ENCODE results near the gene MIAT.
"Not testable (repeated sequence)": the region's sequence is repeated elsewhere in the genome, so short reads cannot be mapped to it uniquely, and the experiment has no call there.

The MIAT gene

DNA sequence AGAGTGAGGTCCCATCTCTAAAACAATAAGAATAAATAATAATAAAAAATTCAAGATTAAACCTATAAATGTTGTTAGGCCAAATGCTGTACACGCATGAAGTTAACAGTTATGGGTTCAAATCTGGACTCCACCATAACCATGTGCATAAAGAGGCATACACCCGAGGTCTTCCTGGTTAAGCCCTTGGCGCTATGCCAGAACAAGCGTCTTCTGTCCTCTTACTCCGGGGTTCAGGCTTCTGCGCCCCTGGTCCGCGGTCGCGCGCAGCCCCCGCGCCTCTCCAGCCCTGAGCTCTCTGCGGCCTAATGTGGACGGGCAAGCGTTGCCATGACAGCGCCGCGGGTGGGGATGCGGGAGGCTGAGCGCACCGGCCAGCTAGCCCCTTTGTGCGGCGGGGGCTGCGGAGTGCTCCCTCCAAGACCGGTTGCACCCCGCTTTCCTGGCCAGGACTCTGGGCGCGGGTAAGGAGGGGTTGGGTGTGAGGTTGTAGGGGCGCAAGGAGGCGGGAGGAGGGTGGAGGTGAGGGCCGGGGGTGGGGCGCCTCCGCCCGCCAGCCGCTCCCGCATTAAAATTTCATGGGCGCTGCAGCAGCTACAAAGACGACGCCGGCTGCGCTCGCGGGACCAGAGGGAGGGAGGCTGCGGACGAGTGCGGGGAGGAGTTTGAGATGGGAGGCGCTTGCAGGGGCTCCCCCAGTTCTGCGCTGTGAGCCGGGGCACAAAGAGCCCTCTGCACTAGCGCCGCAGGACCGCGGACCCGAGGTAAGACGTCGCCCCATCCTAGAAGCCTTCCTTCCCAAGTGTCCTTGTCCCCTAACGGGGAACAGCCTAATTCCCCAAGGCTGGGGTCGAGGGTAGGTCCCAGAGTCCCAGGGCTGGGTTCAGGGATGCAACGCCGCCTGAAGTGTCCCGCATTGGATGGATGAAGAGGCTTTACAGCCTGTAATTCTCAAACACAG, at the start of gene MIAT:
Gene MIAT, plus strand, starts transcription at position 698 of the 961 bp plus-strand sequence.
- DNase-seq = peak; percentile 51

DNA sequence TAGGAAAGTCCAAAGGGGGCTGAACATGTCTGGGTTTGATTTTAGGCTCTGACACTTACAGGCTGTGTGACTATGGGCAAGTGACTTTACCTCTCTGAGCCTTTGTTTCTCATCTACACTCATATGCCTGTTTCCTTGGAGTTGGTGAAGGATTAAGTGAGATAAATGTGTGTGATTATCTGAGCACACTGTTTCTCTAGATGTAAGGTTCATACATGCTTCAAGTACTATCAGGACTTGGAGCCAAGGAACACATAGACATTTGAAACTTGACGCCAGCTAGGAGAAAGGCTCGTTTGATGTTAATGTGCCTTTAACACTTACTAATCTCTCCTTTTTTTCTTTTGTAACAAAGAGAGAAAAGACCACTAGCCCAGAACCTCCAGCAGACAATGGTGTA, 49.3 kb upstream of the MIAT start:
- no peak for DNase-seq

DNA sequence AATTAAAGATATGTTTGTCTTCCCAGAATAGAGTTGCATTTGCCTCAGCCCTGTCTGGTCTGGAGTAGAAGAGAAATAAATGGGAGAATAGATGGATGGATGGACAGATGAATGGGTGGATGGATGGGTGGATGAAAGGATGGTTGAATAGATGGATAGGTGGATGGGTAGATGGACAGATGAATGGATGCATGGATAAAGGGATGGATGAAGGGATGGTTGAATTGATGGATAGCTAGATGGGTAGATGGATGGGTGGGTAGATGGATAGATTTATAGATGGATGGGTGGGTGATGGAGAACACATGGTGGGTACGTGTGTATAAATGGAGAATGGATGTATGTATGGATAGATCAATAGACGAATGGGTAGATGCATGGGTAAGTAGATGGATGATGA, 48.1 kb upstream of the MIAT start:
- DNase-seq = no peak

DNA sequence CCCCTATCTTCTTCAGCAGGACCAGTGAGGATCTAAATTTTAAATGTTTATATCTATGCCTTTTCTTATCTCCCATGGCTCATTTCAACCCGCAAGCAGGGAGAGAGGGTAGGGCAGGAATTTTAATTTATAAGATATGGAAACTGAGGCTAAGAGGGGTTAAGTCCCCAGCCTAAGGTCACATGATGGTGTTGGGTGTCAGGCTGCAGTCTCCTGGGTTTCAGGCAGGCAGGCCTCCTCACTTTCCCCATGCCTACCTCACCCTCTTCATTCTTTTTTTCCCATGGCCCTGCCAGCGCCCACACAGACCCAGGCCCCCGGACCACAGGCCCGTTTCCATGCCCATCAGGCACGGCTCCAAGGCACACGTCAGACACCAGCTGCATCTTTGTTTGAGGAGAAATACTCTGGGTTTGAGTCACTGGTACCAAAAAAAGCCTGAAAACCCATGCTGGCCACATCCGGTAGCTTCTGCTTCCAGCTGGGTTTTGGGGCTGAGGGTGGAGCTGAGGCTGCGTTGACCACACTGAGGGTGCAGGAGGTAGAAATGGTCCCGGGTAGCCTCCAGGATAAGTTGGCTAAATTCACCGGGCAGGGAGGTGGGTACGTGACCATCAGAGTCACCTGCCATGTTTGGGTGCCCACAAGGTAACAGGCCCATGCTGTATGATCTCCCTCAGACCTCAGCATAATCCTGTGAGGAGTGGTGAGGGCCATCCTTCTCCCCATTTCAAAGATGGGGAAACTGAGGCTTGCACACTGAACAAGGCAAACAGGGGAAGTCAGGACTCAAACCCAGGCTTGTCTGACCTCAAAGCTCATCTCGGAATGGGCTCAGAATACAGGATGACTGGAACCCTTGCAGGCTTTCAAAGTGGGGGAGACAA, 47.1 kb upstream of the MIAT start:
- DNase-seq = no peak

DNA sequence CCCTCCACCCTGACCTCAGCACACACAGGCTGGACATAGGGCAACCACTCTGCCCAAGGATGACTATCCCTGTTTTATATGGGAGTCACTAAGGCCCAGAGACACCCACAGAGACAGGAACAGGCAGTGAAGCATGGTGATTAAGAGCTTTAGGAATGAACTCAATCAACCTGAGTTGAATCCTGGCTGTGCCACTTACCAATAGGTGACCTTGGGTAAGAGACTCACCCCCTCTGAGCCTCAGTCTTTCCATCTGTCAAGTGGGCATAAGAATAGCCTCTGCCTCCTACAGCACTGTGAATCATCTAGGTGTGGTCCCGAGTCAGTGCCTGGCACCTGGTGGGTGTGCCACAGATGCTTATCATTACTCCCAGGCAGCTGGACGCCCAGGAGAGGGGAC, 46.4 kb upstream of the MIAT start:
- no peak for DNase-seq

DNA sequence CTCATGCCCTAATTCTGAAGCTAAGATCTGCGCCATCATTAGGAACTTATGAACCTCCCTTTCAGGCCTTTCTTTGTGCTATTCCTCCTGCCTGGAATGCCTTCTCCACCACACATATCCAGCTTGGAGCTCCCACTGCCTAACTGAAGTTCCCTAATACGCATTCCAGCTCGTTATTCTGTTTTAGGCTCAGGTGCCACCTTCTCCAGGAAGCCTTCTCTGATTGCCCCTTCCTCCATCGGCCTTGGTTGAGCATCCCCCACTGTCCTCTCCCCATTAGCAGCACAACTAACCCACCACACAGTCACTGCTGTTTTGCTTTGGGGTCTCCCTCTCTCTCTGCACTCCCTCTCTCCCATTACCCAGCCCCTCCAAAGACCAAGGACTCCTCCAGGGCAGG, 44.7 kb upstream of the MIAT start:
- no peak for DNase-seq

DNA sequence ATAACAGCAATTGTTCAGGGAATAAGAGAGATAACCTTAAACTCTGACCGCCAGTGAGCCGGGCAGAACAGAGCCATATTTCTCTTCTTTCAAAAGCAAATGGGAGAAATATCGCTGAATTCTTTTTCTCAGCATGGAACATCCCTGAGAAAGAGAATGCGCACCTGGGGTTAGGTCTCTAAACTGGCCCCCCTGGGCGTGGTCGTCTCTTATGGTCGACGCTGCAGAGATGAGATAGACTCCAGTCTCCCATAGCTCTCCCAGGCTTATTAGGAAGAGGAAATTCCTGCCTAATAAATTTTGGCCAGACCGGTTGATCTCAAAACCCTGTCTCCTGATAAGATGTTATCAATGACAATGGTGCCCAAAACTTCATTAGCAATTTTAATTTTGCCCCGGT, 43.6 kb upstream of the MIAT start:
- DNase-seq = not testable (repeated sequence)

DNA sequence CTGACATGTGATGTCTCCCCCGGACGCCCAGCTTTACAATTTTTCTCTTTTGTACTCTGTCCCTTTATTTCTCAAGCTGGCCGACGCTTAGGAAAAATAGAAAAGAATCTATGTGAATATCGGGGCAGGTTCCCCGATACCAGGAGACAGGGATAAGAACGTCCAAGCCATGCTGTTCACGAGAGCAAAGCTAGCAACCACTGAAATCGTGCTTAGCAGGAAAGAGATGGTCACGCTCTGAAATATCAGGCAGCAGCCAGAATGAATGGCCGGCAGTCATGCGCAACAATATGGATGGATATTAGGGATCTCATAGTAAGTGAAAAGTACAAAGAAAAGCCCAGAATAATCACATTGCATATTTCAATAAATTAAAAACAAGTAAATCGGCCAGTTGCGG, 43.1 kb upstream of the MIAT start:
- DNase-seq = no peak

DNA sequence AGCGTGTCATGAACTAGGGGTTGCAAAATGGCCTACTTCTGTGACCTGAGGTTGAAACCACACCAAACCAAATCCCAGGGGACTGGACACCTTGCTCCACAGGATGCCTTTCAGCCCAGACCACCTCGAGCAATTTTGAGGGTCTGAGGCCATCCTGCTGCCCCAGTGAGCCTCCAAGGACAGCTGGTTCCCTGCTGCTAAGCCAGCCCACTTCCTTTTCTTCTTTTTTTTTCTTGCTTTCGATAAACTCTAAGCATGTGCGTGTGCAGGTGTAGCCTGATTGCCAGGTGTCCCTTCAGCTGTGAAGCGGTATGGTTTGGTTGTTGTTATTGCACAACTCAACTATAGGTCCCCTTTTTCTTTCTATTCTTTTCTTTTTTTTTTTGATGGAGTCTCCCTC, 42.2 kb upstream of the MIAT start:
- DNase-seq = no peak

DNA sequence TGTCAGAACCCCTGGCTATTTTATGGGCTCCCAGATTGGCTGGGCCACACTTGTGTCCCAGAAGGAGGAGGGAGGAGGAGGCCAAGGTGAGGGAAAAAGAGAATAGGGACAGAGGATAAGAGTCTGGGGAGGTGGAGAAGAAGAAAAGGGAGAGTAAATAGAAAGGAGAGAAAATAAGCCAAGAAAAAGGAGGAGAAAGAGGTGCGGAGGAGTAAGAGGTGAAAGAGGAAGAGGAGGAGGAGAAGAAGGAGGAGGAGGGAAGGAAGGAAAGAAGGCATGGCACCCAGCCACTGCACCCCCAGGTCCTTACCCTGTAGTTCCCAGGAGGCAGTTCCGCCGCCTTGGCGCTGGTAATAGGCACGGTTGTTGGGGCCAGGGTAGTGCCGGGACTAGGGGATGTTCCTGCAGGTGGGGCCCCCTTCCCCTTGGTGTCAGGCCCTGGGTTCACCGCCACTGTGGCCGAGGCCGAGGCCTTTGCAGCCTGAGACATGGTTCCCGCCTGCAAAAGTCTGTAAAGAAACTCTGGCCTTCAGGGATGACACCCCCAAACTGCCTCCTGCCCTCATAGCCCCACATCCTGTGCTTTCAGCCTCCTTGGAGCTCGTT, 41.5 kb upstream of the MIAT start:
- no peak for DNase-seq

DNA sequence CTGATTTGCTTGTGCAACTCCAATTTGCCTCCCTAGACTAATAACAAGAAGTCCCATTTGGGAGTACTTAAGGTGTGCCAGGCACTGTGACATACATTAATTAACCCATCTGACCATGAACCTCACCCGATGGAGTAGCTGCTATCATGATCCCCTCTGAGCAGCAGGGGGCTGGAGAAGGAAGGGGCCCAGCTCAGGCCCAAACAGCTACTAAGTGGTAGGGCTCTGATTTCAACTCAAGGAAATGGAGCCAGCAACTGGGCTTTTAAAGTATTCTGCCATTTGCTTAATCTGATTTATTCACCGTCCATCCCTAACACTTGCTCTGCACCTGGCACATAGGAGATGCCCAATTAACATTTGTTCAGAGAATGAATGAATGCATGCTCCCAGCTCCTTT, 40.7 kb upstream of the MIAT start:
- DNase-seq = no peak

DNA sequence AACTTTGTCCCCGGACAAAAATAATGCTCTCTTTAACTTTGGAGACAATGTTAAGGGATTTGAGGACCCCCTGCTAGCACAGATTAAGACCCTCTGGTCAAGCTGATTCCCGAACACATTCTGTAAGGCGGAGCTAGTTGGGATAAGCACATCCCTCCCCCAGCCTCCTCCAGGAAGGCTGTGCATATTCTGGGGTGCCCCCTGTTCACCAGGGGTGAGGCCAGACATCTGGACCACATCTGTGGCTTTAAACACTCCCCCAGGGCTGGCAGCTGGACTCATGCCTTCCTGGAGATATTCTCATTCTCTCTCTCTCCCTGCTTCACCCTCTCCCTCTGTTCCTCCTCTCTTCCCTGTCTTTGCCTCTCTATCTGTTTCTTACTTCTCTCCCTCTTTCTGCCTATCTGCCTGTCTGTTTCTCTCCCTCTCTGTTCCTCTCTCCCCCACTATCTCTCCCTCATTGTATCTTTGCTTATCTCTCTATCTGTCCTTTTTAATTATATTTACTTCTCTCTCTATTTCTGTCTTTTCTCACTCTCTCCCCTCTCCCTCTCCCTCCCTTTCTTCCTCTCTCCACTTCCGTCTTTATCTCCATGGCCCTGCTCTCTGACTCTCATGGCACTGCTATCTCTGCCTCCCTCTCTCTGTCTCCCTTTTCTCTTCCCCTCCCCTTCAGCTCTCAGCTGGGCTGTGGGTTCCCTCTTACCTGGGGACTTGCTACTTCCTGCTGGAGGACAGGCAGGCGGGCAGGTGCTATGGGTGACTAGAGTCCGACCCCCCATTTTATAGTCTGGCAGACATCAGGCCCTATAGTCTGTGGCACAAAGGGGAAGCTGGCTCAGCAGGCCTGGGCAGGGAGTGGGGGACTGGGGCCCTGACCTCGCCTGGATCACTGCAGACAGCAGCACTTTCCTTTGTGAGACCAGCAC, 39.9 kb upstream of the MIAT start, which contains the start of gene CRYBB1:
Gene CRYBB1, minus strand, starts transcription at position 757 of the 929 bp plus-strand sequence. CDS start 1,708 bp downstream, outside the sequence.
- DNase-seq = no peak

DNA sequence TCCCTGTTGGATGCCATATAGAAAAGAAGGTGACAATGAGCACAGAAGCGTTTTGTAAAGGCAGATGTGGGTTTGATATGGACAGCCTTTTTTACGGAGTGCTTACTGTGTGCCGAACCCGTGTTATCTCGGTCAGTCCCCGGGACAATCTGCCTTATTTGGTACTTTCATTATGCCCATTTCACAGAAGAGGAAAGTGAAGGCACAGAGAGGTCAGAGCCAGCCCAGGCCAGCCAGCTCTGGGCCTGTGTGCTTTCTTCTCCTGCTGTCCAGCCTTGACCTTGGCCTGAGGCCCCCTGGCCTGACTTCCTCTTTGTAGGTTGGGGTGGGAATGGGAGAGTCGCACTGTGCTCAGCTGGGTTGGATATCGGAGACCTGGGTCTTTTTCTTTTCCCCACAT, 38.9 kb upstream of the MIAT start:
- no peak for DNase-seq

DNA sequence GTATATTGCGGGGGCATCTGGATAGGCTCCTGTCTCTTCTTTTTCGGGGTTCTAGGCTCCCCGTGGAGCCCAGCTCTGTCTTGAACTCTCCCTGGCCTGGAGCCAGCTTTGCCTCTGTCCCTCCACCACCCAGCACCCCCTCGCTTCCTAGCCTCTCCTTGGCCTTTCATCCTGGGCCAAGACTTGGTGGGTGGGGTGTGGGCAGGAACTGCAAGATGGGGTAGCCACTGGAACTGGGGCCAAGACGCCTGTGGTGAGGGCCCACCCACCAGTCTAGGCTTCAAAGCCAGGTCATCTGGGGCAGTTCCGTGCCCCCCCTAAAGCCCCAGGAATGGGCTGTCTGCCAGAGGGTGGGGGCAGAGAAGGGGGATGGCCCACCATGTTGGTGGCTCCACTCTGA, 37.9 kb upstream of the MIAT start:
- DNase-seq = no peak

DNA sequence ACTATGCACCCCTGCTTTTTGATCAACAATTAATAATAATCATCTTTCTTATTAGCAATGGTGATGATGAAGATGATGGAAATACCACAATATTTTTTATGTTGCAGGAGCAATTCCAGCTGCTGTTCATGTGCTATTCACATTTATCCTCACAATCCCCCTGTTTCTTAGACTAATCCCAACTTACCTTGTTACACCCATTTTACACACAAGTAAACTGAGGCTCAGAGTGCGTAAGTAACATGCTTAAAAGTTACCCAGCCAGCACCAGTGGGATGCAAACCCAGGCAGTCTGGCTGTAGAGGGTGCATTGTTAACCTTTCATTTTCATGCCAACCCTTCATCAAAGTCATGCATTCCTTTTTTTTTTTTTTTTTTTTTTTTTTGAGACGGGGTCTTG, 37.2 kb upstream of the MIAT start:
- no peak for DNase-seq

DNA sequence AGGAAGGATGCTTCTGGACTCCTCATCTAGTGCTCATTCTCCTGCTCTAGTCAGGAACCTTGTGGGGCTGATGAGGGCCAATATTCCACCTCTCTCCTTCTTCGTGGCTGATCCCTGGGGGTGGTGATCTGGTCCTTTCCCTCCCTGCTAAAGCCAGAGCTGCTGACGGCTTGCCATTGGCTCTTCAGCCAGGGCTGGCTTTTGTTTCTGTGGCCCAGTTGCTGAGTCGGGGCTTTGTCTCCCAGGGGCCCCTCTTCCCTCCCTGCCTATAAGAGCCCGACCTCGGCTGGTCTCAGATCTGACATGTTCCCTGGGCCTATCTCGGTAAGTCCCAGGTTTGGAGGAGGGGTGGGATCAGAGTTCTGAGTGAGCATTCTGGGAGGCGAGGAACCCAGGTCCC, 35.7 kb upstream of the MIAT start, which contains the start of gene CRYBA4:
Gene CRYBA4, plus strand, starts transcription at position 301 of the 400 bp plus-strand sequence. CDS start 634 bp downstream, outside the sequence.
- DNase-seq = no peak

DNA sequence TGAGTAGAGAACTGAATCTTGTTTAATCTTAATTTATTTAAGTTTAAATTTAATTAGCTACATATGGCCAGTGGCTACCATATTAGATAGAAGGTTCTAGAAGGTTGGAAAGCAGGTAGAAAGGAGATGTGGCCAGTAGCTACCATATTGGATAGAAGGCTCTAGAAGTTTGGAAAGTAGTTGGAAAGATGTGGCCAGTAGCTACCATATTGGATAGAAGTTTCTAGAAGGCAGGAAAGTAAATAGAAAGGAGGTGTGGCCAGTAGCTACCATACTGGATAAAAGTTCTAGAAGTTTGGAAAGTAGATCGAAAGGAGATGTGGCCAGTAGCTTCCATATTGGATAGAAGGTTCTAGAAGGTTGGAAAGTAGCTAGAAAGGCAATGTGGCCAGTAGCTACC, 33.4 kb upstream of the MIAT start:
- no peak for DNase-seq

DNA sequence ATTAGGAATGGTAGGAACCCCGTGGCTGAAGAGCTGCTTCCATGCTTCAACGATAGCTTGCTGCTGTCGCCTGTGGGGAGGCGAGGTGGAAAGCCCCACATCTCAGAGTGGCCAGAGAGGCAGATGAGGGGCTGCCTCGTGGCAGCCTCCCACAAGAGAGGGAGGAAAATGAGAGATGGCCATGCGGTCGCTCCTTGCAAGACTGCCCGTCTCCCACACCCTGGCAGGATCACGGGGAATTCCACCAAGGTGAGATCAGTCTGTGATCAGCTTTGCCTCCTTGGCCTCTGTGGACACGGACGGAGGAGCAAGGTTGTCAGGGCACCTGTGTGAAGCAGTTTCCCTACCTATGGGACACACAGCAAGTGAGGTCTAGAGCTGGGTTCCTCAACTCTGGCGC, 32.6 kb upstream of the MIAT start:
- DNase-seq = no peak

DNA sequence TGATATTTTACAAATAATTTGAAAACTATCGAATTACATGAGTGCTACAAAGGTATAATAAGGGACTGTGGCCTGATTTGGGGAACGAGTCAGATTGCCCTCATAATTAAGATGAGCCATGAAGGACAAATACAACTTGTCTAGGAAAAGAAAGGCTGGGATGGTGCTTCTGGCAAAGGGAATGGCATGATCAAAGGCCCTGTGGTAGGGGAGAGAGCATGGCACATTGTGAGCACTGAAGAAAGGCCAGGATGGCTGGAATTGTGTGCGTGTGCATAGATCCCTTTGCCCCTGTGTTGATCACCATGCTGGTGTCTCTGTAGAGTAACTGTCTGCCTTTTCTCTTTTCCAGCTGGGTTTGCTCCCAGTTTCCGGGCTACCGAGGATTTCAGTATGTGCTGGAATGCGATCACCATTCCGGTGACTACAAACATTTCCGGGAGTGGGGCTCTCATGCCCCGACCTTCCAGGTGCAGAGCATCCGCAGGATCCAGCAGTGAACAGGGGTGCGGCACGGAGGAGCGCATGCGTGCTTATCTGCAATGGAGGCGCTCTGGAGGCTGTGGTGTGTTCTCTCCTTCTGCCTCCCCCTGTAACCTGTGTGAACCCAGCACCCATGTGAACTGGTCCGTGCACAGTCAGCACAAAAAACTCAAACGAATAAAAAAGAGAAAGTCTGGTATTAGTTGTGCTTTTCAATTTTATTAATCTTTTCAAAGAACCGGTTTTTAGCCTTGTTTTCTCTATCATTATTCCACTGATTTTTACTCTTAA, 27.2 kb upstream of the MIAT start:
- no peak for DNase-seq

DNA sequence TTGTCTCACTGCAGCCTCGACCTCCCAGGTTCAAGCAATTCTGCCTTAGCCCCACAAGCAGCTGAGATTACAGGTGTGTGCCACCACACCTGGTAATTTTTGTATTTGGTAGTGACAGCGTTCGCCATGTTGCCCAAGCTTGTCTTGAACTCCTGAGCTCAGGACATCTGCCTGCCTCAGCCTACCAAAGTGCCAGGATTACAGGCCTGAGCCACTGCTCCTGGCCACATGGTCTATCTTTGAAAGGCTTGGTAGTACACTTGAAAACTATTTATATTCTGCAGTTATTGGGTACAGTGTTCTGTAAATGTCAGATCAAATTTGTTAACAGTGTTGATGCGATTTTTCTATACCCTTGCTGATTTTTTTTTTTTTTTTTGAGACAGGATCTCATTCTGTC, 26.1 kb upstream of the MIAT start:
- no peak for DNase-seq
